IPS-11a (cell line): ENCODE results near the gene PRPF40B.
"Not testable (repeated sequence)": the region's sequence is repeated elsewhere in the genome, so short reads cannot be mapped to it uniquely, and the experiment has no call there.

Experiments used
- H3K4me3 ChIP-seq: one replicate; pipeline ENCODE4 v1.5.1; 2013; ENCODE audit warnings: low read depth, low read length, control low read depth

The PRPF40B gene

GRCh38 chr12:49609059-49609874, 14.1 kb upstream of the PRPF40B start:
- H3K4me3 ChIP-seq: no peak overlapping the region

GRCh38 chr12:49609875-49610154, 13.5 kb upstream of the PRPF40B start:
- H3K4me3 ChIP-seq: no peak overlapping the region

GRCh38 chr12:49610785-49611184, 12.6 kb upstream of the PRPF40B start:
- H3K4me3 ChIP-seq: not testable (repeated sequence)

GRCh38 chr12:49612210-49612609, 11.2 kb upstream of the PRPF40B start:
- no peak overlapping the region for H3K4me3 ChIP-seq

- H3K4me3 ChIP-seq: no peak overlapping the region
These were observed 7.6 kb upstream of the PRPF40B start for GRCh38 chr12:49615725-49616124.

- no peak overlapping the region for H3K4me3 ChIP-seq
These were observed 6.7 kb upstream of the PRPF40B start for GRCh38 chr12:49616533-49617219.

GRCh38 chr12:49618576-49618975, 4.8 kb upstream of the PRPF40B start:
- H3K4me3 ChIP-seq: no peak overlapping the region

- H3K4me3 ChIP-seq: no peak overlapping the region
These were observed 4.1 kb upstream of the PRPF40B start for GRCh38 chr12:49619286-49619685.

- peak overlapping the region; percentile 55 for H3K4me3 ChIP-seq
These were observed 1.5 kb upstream of the PRPF40B start for GRCh38 chr12:49621651-49622500.

- H3K4me3 ChIP-seq: peak overlapping the region; percentile 55
These were observed 740 bp upstream of the PRPF40B start for GRCh38 chr12:49622501-49623141.

GRCh38 chr12:49624921-49625577, 1.7 kb downstream of the PRPF40B start:
- H3K4me3 ChIP-seq: no peak overlapping the region

GRCh38 chr12:49626169-49626835, 2.9 kb downstream of the PRPF40B start:
- no peak overlapping the region for H3K4me3 ChIP-seq

GRCh38 chr12:49626836-49627235, 3.5 kb downstream of the PRPF40B start:
- no peak overlapping the region for H3K4me3 ChIP-seq

- H3K4me3 ChIP-seq: no peak overlapping the region
These were observed 4.5 kb downstream of the PRPF40B start for GRCh38 chr12:49627752-49628360.

- H3K4me3 ChIP-seq: no peak overlapping the region
These were observed 8.1 kb downstream of the PRPF40B start for GRCh38 chr12:49631336-49631907.

GRCh38 chr12:49632401-49632800, 9.0 kb downstream of the PRPF40B start:
- no peak overlapping the region for H3K4me3 ChIP-seq

- no peak overlapping the region for H3K4me3 ChIP-seq
These were observed 9.8 kb downstream of the PRPF40B start for GRCh38 chr12:49632986-49633702.

- H3K4me3 ChIP-seq: no peak overlapping the region
These were observed 10.5 kb downstream of the PRPF40B start for GRCh38 chr12:49633703-49634345.
